Neural cell (in vitro differentiated cells): ENCODE results near the gene HMGCR. TPM values are rescaled to one million over a fixed set of nuclear protein-coding genes. Genes with fewer than 3 reads are reported as not detected.

Experiments used
- H2AFZ ChIP-seq: fragments of 200-600, 300-800 bp; sonication (generic), shearing (Covaris generic); 2 replicates; pipeline ENCODE4 v1.6.0; 2014; ENCODE audit warnings: low read depth, mild to moderate bottlenecking, antibody characterized with exemption, low read length, moderate library complexity
- H3F3A ChIP-seq: fragments of 200-600 bp; shearing (Covaris generic); 2 replicates; pipeline ENCODE4 v1.6.1; 2016; ENCODE audit warnings: mild to moderate bottlenecking, moderate library complexity, mixed read lengths, antibody characterized with exemption, low read length; ENCODE audit not compliant: insufficient read depth, poor library complexity, severe bottlenecking
- H3K27ac ChIP-seq: fragments of 200-600, 300-800 bp; sonication (generic), shearing (Covaris generic); 2 replicates; pipeline ENCODE4 v1.5.1; 2014; ENCODE audit warnings: mild to moderate bottlenecking, low read length, moderate library complexity
- H3K27me3 ChIP-seq: fragments of 300-800, 200-600 bp; sonication (generic), shearing (Covaris generic); 2 replicates; pipeline ENCODE4 v1.6.0; 2014; ENCODE audit warnings: mild to moderate bottlenecking, low read depth, low read length, moderate library complexity; ENCODE audit not compliant: insufficient read depth
- H3K36me3 ChIP-seq: fragments of 300-800, 200-600 bp; sonication (generic), shearing (Covaris generic); 2 replicates; pipeline ENCODE4 v1.5.1; 2014; ENCODE audit warnings: mild to moderate bottlenecking, antibody characterized with exemption, low read length, moderate library complexity; ENCODE audit not compliant: insufficient read depth
- H3K4me2 ChIP-seq: fragments of 300-800, 200-600 bp; sonication (generic), shearing (Covaris generic); 2 replicates; pipeline ENCODE4 v1.6.0; 2014; ENCODE audit warnings: mild to moderate bottlenecking, low read length
- H3K4me3 ChIP-seq: fragments of 300-800, 200-600 bp; sonication (generic), shearing (Covaris generic); 2 replicates; pipeline ENCODE4 v1.5.1; 2014; ENCODE audit warnings: mild to moderate bottlenecking, low read length, moderate library complexity
- H3K79me2 ChIP-seq: fragments of 200-600 bp; shearing (Covaris generic); replicated peaks from 2 replicates; pipeline ENCODE4 v1.6.0; 2014; ENCODE audit warnings: mild to moderate bottlenecking, low read length, moderate library complexity; ENCODE audit not compliant: insufficient read depth
- H3K9ac ChIP-seq: fragments of 300-800, 200-600 bp; sonication (generic), shearing (Covaris generic); 2 replicates; pipeline ENCODE4 v1.6.1; 2016; ENCODE audit warnings: mild to moderate bottlenecking, low read length, mixed read lengths
- H3K9me2 ChIP-seq: fragments of 200-600 bp; shearing (Covaris generic); 2 replicates; pipeline ENCODE4 v1.6.1; 2016; ENCODE audit warnings: mild to moderate bottlenecking, low read length, mixed read lengths; ENCODE audit not compliant: insufficient read depth
- H3K9me3 ChIP-seq: fragments of 200-600, 300-800 bp; sonication (generic), shearing (Covaris generic); 2 replicates; pipeline ENCODE4 v1.6.1; 2016; ENCODE audit warnings: mild to moderate bottlenecking, mixed run types, low read length, moderate library complexity, mixed read lengths
- H4K20me1 ChIP-seq: fragments of 200-600 bp; shearing (Covaris generic); 2 replicates; pipeline ENCODE4 v1.6.1; 2016; ENCODE audit warnings: mild to moderate bottlenecking, mixed run types; ENCODE audit not compliant: insufficient read depth
- CTCF ChIP-seq: fragments of 450-650 bp; IDR thresholded peaks from 2 replicates; pipeline ENCODE4 v1.5.1; 2014; ENCODE audit warnings: antibody characterized with exemption, mild to moderate bottlenecking, moderate library complexity; ENCODE audit not compliant: poor library complexity, severe bottlenecking
- EP300 ChIP-seq: fragments of 450-650 bp; conservative IDR thresholded peaks from 2 replicates; pipeline ENCODE4 v1.6.1; 2014; ENCODE audit warnings: antibody characterized with exemption, mild to moderate bottlenecking, moderate library complexity; ENCODE audit not compliant: poor library complexity, severe bottlenecking
- EZH2 ChIP-seq: fragments of 200-600, 300-800 bp; shearing (Covaris generic), sonication (generic); IDR thresholded peaks from 2 replicates; pipeline ENCODE4 v1.6.1; 2014; ENCODE audit warnings: antibody characterized with exemption, low read length, borderline replicate concordance, mild to moderate bottlenecking; ENCODE audit not compliant: insufficient read depth, poor library complexity, severe bottlenecking
- MXI1 ChIP-seq: fragments of 450-650 bp; conservative IDR thresholded peaks from 2 replicates; pipeline ENCODE4 v1.6.1; 2014; ENCODE audit warnings: antibody characterized with exemption, mild to moderate bottlenecking; ENCODE audit not compliant: poor library complexity, severe bottlenecking
- RAD21 ChIP-seq: fragments of 450-650 bp; conservative IDR thresholded peaks from 2 replicates; pipeline ENCODE4 v1.6.1; 2014; ENCODE audit warnings: antibody characterized with exemption, mild to moderate bottlenecking, moderate library complexity
- REST ChIP-seq: IDR thresholded peaks from 2 replicates; pipeline ENCODE4 v1.6.1; 2012; ENCODE audit warnings: borderline replicate concordance
- SMC3 ChIP-seq: fragments of 450-650 bp; conservative IDR thresholded peaks from 2 replicates; pipeline ENCODE4 v1.6.1; 2014; ENCODE audit warnings: antibody characterized with exemption, mild to moderate bottlenecking, moderate library complexity; ENCODE audit not compliant: poor library complexity
- TAF1 ChIP-seq: IDR thresholded peaks from 2 replicates; pipeline ENCODE4 v1.6.1; 2012; ENCODE audit warnings: low read depth
- polyA plus RNA-seq: library from polyadenylated mRNA; depleted of rRNA; stranded (reverse); fragments of >200 nt; gene quantifications from 2 replicates; pipeline ENCODE4 v1.2.3, GENCODE V29; 2014

Gene HMGCR
- polyA plus RNA-seq, 1 donor from 2014 or later: 293 TPM

- no peak overlapping the region for H3K4me2 ChIP-seq
- H3K27me3 ChIP-seq: no peaks in the 10 kb centered on the region
- TF ChIP-seq EP300 (no peak), CTCF (no peak), RAD21 (no peak), TAF1 (no peak), SMC3 (no peak), EZH2 (no peak)
- H4K20me1 ChIP-seq: no peaks in the 10 kb centered on the region
- no peaks in the 10 kb centered on the region for H3K9me2 ChIP-seq
- no peak overlapping the region for H3K9ac ChIP-seq
- H3F3A ChIP-seq: peaks cover 3% of the 10 kb centered on the region
- no peaks in the 10 kb centered on the region for H3K79me2 ChIP-seq
- no peak overlapping the region for H2AFZ ChIP-seq
- H3K36me3 ChIP-seq: no peaks in the 10 kb centered on the region
- no peaks in the 10 kb centered on the region for H3K9me3 ChIP-seq
- H3K4me3 ChIP-seq: no peak overlapping the region
- no peak overlapping the region for H3K27ac ChIP-seq
These were observed 31.4 kb downstream of the HMGCR start for GRCh38 chr5:75368391-75368790.

GRCh38 chr5:75373862-75374261, 36.8 kb downstream of the HMGCR start:
- no peaks in the 10 kb centered on the region for H3K27me3 ChIP-seq
- no peak overlapping the region for H3K4me2 ChIP-seq
- no peaks in the 10 kb centered on the region for H3F3A ChIP-seq
- H3K9me2 ChIP-seq: no peaks in the 10 kb centered on the region
- no peak for TF ChIP-seq MXI1
- TF ChIP-seq RAD21: no peak
- TF ChIP-seq REST: no peak
- no peak for TF ChIP-seq SMC3
- TF ChIP-seq TAF1: no peak
- no peak for TF ChIP-seq CTCF
- H3K79me2 ChIP-seq: no peaks in the 10 kb centered on the region
- no peak overlapping the region for H3K4me3 ChIP-seq
- H3K27ac ChIP-seq: no peak overlapping the region
- H3K9me3 ChIP-seq: no peaks in the 10 kb centered on the region
- H4K20me1 ChIP-seq: no peaks in the 10 kb centered on the region
- no peak overlapping the region for H2AFZ ChIP-seq
- H3K9ac ChIP-seq: no peak overlapping the region
- no peaks in the 10 kb centered on the region for H3K36me3 ChIP-seq
